Parathyroid adenoma (tissue), 2 donors: Measurements from ENCODE around the gene OLFML1.

ENCODE experiments used
- H2AFZ ChIP-seq: fragments of 300-600 bp; sonication (generic); one replicate; pipeline ENCODE4 v1.7.0; 2017; ENCODE audit warnings: antibody characterized with exemption, mild to moderate bottlenecking
- H3K27ac ChIP-seq: fragments of 300-600 bp; sonication (generic); one replicate; pipeline ENCODE4 v1.7.0; 2017
- H3K27me3 ChIP-seq: fragments of 300-600 bp; sonication (generic); one replicate; pipeline ENCODE4 v1.7.0; 2017; ENCODE audit warnings: low read length; ENCODE audit not compliant: control insufficient read depth, insufficient read depth
- H3K36me3 ChIP-seq: fragments of 300-600 bp; sonication (generic); one replicate; pipeline ENCODE4 v1.7.0; 2017; ENCODE audit warnings: low read length; ENCODE audit not compliant: control insufficient read depth, insufficient read depth
- H3K4me1 ChIP-seq: fragments of 300-600 bp; sonication (generic); one replicate; pipeline ENCODE4 v1.7.0; 2017; ENCODE audit warnings: control low read depth
- H3K4me2 ChIP-seq: fragments of 300-600 bp; sonication (generic); one replicate; pipeline ENCODE4 v1.7.0; 2017; ENCODE audit warnings: low read length
- H3K4me3 ChIP-seq: fragments of 300-600 bp; sonication (generic); one replicate; pipeline ENCODE4 v1.7.0; 2017; ENCODE audit warnings: low read depth, low read length
- H3K79me2 ChIP-seq: fragments of 300-600 bp; sonication (generic); one replicate; pipeline ENCODE4 v1.7.0; 2017; ENCODE audit warnings: control low read depth
- H3K9ac ChIP-seq: fragments of 300-600 bp; sonication (generic); one replicate; pipeline ENCODE4 v1.7.0; 2017; ENCODE audit warnings: mild to moderate bottlenecking
- H3K9me3 ChIP-seq: fragments of 300-600 bp; sonication (generic); one replicate; pipeline ENCODE4 v1.7.0; 2017; ENCODE audit warnings: low read length; ENCODE audit not compliant: control insufficient read depth
- TF ChIP-seq, protein P1 (sequence below): fragments of 300-600 bp; sonication (generic); IDR thresholded peaks from one replicate; pipeline ENCODE4 v1.7.0; 2017; ENCODE audit warnings: antibody characterized with exemption, mild to moderate bottlenecking
- donor health status: primary hyperparathyroidism.

The OLFML1 gene

DNA sequence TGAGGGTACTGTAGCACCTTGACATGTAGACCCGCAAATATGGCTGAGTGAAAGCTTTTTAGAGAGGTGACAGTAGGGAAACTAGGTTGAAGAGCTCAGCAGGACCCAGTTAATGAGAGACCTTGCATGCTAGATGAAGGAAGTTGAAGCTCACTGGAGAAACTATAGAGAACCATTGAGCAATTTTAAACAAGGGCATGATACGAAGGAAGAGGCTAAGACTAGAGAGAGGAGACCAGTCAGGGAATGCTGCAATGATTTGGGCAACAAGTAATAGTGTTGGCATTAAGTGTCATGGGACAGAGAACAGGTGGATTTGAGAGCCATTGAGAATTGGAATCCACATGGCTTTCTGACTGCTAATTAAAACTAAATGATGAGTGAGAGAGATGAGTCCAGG, 4.1 kb downstream of the OLFML1 start:
- no peak overlapping the region for H3K4me3 ChIP-seq
- no peak overlapping the region for H3K27ac ChIP-seq
- no peak overlapping the region for H3K9ac ChIP-seq
- H3K4me2 ChIP-seq, result no peak overlapping the region
- H3K4me1 ChIP-seq, result peaks cover 11% of the 10 kb centered on the region
- TF ChIP-seq, protein P1, sequence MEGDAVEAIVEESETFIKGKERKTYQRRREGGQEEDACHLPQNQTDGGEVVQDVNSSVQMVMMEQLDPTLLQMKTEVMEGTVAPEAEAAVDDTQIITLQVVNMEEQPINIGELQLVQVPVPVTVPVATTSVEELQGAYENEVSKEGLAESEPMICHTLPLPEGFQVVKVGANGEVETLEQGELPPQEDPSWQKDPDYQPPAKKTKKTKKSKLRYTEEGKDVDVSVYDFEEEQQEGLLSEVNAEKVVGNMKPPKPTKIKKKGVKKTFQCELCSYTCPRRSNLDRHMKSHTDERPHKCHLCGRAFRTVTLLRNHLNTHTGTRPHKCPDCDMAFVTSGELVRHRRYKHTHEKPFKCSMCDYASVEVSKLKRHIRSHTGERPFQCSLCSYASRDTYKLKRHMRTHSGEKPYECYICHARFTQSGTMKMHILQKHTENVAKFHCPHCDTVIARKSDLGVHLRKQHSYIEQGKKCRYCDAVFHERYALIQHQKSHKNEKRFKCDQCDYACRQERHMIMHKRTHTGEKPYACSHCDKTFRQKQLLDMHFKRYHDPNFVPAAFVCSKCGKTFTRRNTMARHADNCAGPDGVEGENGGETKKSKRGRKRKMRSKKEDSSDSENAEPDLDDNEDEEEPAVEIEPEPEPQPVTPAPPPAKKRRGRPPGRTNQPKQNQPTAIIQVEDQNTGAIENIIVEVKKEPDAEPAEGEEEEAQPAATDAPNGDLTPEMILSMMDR, result no peak
- H3K36me3 ChIP-seq, result no peaks in the 10 kb centered on the region
- H3K27me3 ChIP-seq, result no peaks in the 10 kb centered on the region
- H3K79me2 ChIP-seq, result no peaks in the 10 kb centered on the region
- no peak overlapping the region for H2AFZ ChIP-seq
- H3K9me3 ChIP-seq, result no peaks in the 10 kb centered on the region

DNA sequence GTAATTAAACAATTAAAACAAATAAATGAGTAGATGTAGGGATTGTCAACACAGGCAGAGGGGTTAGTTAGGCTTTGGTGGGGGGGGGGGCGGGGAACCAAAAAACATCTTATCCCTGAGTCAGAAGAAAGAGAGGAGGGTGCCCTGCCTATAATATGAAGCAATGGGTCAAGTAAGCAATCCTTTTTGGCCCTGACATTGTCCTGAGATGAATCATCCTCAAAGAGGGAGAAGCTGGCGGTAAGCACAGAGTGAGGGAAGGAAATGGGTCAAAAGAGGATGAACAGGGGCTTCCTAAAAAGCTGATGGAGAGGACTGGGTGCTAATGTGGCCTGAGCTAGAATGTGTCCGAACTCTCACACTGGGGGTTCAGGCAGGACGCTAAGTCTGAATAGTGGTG, 4.7 kb downstream of the OLFML1 start:
- TF ChIP-seq, protein P1, result no peak
- H3K9me3 ChIP-seq, result no peaks in the 10 kb centered on the region
- no peaks in the 10 kb centered on the region for H3K36me3 ChIP-seq
- no peak overlapping the region for H3K27ac ChIP-seq
- no peak overlapping the region for H3K9ac ChIP-seq
- no peaks in the 10 kb centered on the region for H3K79me2 ChIP-seq
- H3K4me2 ChIP-seq, result no peak overlapping the region
- H3K4me1 ChIP-seq, result peaks cover 11% of the 10 kb centered on the region
- H3K4me3 ChIP-seq, result no peak overlapping the region
- no peaks in the 10 kb centered on the region for H3K27me3 ChIP-seq
- no peak overlapping the region for H2AFZ ChIP-seq

DNA sequence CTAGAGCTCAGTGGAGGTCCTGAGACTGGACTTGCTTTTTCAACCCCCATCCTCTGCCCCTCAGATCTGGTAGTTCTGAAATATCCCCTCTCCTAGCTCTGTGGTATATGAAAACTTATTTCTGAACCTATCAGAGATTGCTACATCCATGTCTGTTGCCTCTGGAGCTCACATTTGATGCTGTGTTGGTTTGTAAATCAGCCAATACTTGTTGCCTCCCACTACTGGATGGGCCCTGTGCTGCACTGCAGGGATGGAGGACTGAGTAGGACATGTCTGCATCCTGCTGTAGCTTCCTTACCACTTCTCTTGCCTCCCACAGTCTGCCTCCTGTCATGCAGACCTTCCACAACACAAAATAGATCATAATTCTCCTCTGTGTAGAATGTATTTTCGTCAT, 5.2 kb downstream of the OLFML1 start:
- Histone ChIP-seq H3K79me2 (no peaks in the 10 kb centered on the region), H3K36me3 (no peaks in the 10 kb centered on the region), H3K9ac (no peak overlapping the region), H3K4me3 (no peak overlapping the region), H3K27me3 (no peaks in the 10 kb centered on the region), H3K9me3 (no peaks in the 10 kb centered on the region), H3K27ac (no peak overlapping the region), H3K4me1 (peaks cover 11% of the 10 kb centered on the region), H3K4me2 (no peak overlapping the region), H2AFZ (no peak overlapping the region)
- TF ChIP-seq, protein P1, result no peak

DNA sequence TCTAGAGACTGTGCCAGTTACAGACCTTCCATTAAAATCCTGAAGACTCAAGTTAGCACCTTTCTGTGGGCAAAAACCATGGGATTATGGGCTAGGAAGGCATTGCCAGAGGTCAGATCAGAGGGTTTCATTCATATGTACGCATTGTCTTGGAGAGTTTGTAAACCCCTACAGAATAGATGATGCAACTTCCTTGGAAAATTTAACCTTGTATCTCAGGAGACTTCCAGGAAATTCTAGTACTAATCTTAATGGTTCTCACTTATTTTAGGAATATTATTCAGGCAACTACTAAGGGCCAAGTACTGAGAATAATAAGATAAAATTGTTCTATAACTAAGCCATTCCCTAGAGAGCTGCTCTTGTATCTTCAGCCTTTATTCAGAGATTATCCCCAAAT, 6.9 kb downstream of the OLFML1 start:
- Histone ChIP-seq H3K9ac (no peak overlapping the region), H3K4me2 (no peak overlapping the region), H3K79me2 (no peaks in the 10 kb centered on the region), H3K27me3 (no peaks in the 10 kb centered on the region), H3K36me3 (no peaks in the 10 kb centered on the region), H3K9me3 (no peaks in the 10 kb centered on the region), H3K27ac (peak overlapping the region; percentile 15), H2AFZ (no peak overlapping the region), H3K4me3 (no peak overlapping the region), H3K4me1 (peaks cover 11% of the 10 kb centered on the region)
- TF ChIP-seq, protein P1, result no peak

DNA sequence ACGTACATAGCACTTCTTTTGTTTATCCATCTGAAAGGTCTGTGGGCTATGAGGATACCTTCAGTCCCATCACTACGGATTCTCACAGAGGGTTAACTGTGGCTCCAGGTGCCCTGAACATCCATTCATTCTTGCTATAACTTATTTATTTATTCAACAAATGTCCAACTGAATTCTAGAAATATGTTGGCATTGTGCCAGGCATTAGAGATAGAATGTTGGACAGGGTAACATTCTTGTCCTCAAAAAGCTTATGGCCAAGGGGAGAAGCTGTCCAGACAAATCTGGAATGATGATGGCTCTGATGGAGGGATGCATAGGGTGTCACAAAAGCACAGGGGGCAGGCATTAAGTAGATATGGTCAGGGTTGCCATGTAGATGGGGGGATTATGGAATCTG, 8.4 kb downstream of the OLFML1 start:
- no peak overlapping the region for H3K9ac ChIP-seq
- TF ChIP-seq, protein P1, result no peak
- H3K4me2 ChIP-seq, result no peak overlapping the region
- H3K27ac ChIP-seq, result no peak overlapping the region
- H3K4me1 ChIP-seq, result peaks cover 11% of the 10 kb centered on the region
- no peaks in the 10 kb centered on the region for H3K27me3 ChIP-seq
- no peaks in the 10 kb centered on the region for H3K9me3 ChIP-seq
- H2AFZ ChIP-seq, result no peak overlapping the region
- no peaks in the 10 kb centered on the region for H3K36me3 ChIP-seq
- no peaks in the 10 kb centered on the region for H3K79me2 ChIP-seq
- H3K4me3 ChIP-seq, result no peak overlapping the region
